GM13976 (cell line): ENCODE measurements around the gene RAB3C.
"Not testable (repeated sequence)": the region's sequence is repeated elsewhere in the genome, so short reads cannot be mapped to it uniquely, and the experiment has no call there.

Source experiments
- DNase-seq: peaks from one replicate; pipeline ENCODE4 v3.0.0; 2012; ENCODE audit warnings: low spot score
- CTCF ChIP-seq: IDR thresholded peaks from 2 replicates; pipeline ENCODE4 v1.5.1; 2012; ENCODE audit warnings: borderline replicate concordance, mild to moderate bottlenecking; ENCODE audit not compliant: insufficient read depth; ENCODE audit errors: extremely low read depth, missing control alignments, control extremely low read depth
- in situ Hi-C: fragments of 300-500 bp; cut with MboI; formaldehyde crosslinking; loops from one replicate; pipeline ENCODE4 v1.12.0; 2022; ENCODE audit warnings: low sequenced_read_pairs, mixed read lengths, inconsistent platforms; ENCODE audit not compliant: unreplicated experiment

RAB3C gene

GRCh38 chr5:58548068-58548467, 34.8 kb upstream of the RAB3C start:
- in situ Hi-C loops = no loop called here
- no peak for TF ChIP-seq CTCF
- no peak for DNase-seq

GRCh38 chr5:58551492-58551891, 31.4 kb upstream of the RAB3C start:
- TF ChIP-seq CTCF = no peak
- in situ Hi-C loops = no loop called here
- no peak for DNase-seq

- DNase-seq, in situ Hi-C loops: not testable (repeated sequence)
Observed at GRCh38 chr5:58557665-58558338, 25.1 kb upstream of the RAB3C start.

GRCh38 chr5:58563016-58563700, 19.7 kb upstream of the RAB3C start:
- in situ Hi-C loops = not testable (repeated sequence)

GRCh38 chr5:58564043-58564832, 18.6 kb upstream of the RAB3C start:
- DNase-seq, in situ Hi-C loops: not testable (repeated sequence)

More at GRCh38 chr5:58563016-58563700, 19.7 kb upstream of the RAB3C start:
- not testable (repeated sequence) for DNase-seq

- DNase-seq = no peak
- TF ChIP-seq CTCF = no peak
- in situ Hi-C loops = no loop called here
Observed at GRCh38 chr5:58565033-58565432, 17.8 kb upstream of the RAB3C start.

GRCh38 chr5:58571501-58571900, 11.4 kb upstream of the RAB3C start:
- no peak for DNase-seq
- TF ChIP-seq CTCF = no peak
- in situ Hi-C loops = no loop called here

- in situ Hi-C loops, DNase-seq: not testable (repeated sequence)
Observed at GRCh38 chr5:58572973-58573372, 9.9 kb upstream of the RAB3C start.
